OCI-LY1 (cell line): ENCODE measurements around the gene MRPS26.
"Not testable (repeated sequence)": the region's sequence is repeated elsewhere in the genome, so short reads cannot be mapped to it uniquely, and the experiment has no call there.

Experiments
- H2AFZ ChIP-seq: fragments of 200-600 bp; sonication (generic), shearing (Covaris generic); 2 replicates; pipeline ENCODE4 v1.6.0; 2014; ENCODE audit warnings: antibody characterized with exemption, mild to moderate bottlenecking, low read length
- H3F3A ChIP-seq: fragments of 200-600 bp; sonication (generic), shearing (Covaris generic); 2 replicates; pipeline ENCODE4 v1.6.0; 2014; ENCODE audit warnings: mild to moderate bottlenecking, antibody characterized with exemption, low read length, moderate library complexity; ENCODE audit not compliant: insufficient read depth
- H3K27ac ChIP-seq: fragments of 200-600 bp; sonication (generic); 2 replicates; pipeline ENCODE4 v1.5.1; 2014; ENCODE audit warnings: low read length, mixed run types, mild to moderate bottlenecking, low read depth; ENCODE audit not compliant: poor library complexity, severe bottlenecking
- H3K27me3 ChIP-seq: fragments of 200-600 bp; sonication (generic); 2 replicates; pipeline ENCODE4 v1.6.0; 2014; ENCODE audit warnings: antibody characterized with exemption, mild to moderate bottlenecking, low read length, moderate library complexity; ENCODE audit not compliant: insufficient read depth
- H3K36me3 ChIP-seq: fragments of 200-600 bp; sonication (generic); 2 replicates; pipeline ENCODE4 v1.6.1; 2014; ENCODE audit warnings: mild to moderate bottlenecking, antibody characterized with exemption, low read length, moderate library complexity, mixed read lengths; ENCODE audit not compliant: insufficient read depth
- H3K4me1 ChIP-seq: fragments of 200-600 bp; sonication (generic); 2 replicates; pipeline ENCODE4 v1.5.1; 2014; ENCODE audit warnings: mild to moderate bottlenecking, low read length, moderate library complexity; ENCODE audit not compliant: insufficient read depth, severe bottlenecking
- H3K4me2 ChIP-seq: fragments of 200-600 bp; sonication (generic), shearing (Covaris generic); 2 replicates; pipeline ENCODE4 v1.6.1; 2014; ENCODE audit warnings: low read length
- H3K4me3 ChIP-seq: fragments of 200-600 bp; sonication (generic); 2 replicates; pipeline ENCODE4 v1.5.1; 2014; ENCODE audit warnings: low read length, low read depth, mild to moderate bottlenecking, mixed read lengths; ENCODE audit not compliant: poor library complexity, severe bottlenecking
- H3K79me2 ChIP-seq: fragments of 200-600 bp; shearing (Covaris generic); 2 replicates; pipeline ENCODE4 v1.6.1; 2016; ENCODE audit warnings: mixed run types, low read length, mixed read lengths; ENCODE audit not compliant: insufficient read depth
- H3K9ac ChIP-seq: fragments of 200-600 bp; sonication (generic), shearing (Covaris generic); 2 replicates; pipeline ENCODE4 v1.6.1; 2014; ENCODE audit warnings: mild to moderate bottlenecking, low read length, mixed read lengths
- H3K9me2 ChIP-seq: fragments of 200-600 bp; sonication (generic), shearing (Covaris generic); 2 replicates; pipeline ENCODE4 v1.6.1; 2014; ENCODE audit warnings: low read depth, mild to moderate bottlenecking, low read length, mixed read lengths
- H3K9me3 ChIP-seq: fragments of 200-600 bp; shearing (Covaris generic); 2 replicates; pipeline ENCODE4 v1.6.1; 2014; ENCODE audit warnings: low read length, mixed read lengths
- H4K20me1 ChIP-seq: fragments of 200-600 bp; sonication (generic), shearing (Covaris generic); 2 replicates; pipeline ENCODE4 v1.6.0; 2016; ENCODE audit warnings: mild to moderate bottlenecking, low read length; ENCODE audit not compliant: insufficient read depth
- CTCF ChIP-seq: fragments of 200-600 bp; sonication (generic), shearing (Covaris generic); IDR thresholded peaks from 2 replicates; pipeline ENCODE4 v1.5.1; 2017; ENCODE audit warnings: mild to moderate bottlenecking, antibody characterized with exemption, low read length, moderate library complexity, mixed read lengths
- EZH2 ChIP-seq: fragments of 200-600 bp; sonication (generic), shearing (Covaris generic); IDR thresholded peaks from 2 replicates; pipeline ENCODE4 v1.8.0; 2017; ENCODE audit warnings: borderline replicate concordance, mixed run types, mild to moderate bottlenecking, antibody characterized with exemption, low read length, moderate library complexity, mixed read lengths

The MRPS26 gene

DNA sequence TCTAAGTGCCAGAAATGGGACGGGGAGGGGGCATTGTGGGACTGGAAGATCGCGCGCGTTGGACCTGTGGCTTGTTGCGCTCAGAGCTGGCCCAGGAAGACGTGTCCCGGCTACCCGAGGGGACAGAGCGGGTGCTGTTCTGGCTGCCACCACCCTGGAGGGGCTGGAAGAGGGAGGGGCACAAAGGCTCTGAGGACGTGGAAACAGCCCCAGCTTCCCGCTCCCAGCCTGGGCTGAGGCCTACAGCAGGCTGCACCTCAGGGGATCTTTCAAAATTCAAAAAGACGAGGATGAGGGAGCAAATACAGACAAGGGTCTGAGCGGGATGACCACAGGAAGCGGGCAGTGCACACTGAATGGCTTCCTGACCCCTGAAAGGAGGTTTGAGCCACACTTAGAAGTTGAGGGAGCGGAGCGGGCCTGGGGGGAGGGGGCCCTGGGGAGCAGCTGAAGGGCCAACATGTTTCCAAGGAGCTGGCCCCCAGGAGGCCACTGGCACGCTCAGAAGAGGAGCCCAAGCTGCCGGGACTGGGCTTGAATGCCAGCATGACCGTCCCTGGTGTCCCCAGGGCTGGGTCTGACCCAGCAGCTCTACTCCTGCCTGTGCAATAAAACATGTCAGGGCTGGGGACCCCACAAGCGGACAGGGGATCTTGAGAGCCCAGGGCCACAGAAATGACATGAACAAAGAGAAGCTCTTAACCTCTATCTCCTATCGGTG is 26.8 kb downstream of the MRPS26 start:
- H4K20me1 ChIP-seq = no peaks in the 10 kb centered on the region
- no peak overlapping the region for H3K4me2 ChIP-seq
- TF ChIP-seq CTCF (no peak), EZH2 (no peak)
- H3K4me3 ChIP-seq = no peak overlapping the region
- H3K27me3 ChIP-seq = no peaks in the 10 kb centered on the region; the same call in 1 of the 2 replicates
- H3K79me2 ChIP-seq = no peaks in the 10 kb centered on the region
- H3F3A ChIP-seq = no peaks in the 10 kb centered on the region
- no peak overlapping the region for H3K9ac ChIP-seq
- no peak overlapping the region for H3K27ac ChIP-seq
- H3K4me1 ChIP-seq = no peaks in the 10 kb centered on the region
- H3K9me2 ChIP-seq = no peaks in the 10 kb centered on the region
- H3K36me3 ChIP-seq = no peaks in the 10 kb centered on the region
- no peak overlapping the region for H2AFZ ChIP-seq
- H3K9me3 ChIP-seq = no peaks in the 10 kb centered on the region

GRCh38 chr20:3073251-3073643 is 27.4 kb downstream of the MRPS26 start:
- H3K9ac ChIP-seq, H3K4me2 ChIP-seq, H2AFZ ChIP-seq, H3K4me3 ChIP-seq, H3K9me3 ChIP-seq, H3F3A ChIP-seq, H3K27me3 ChIP-seq, H3K27ac ChIP-seq, H3K4me1 ChIP-seq, H3K36me3 ChIP-seq, H3K9me2 ChIP-seq, H4K20me1 ChIP-seq, H3K79me2 ChIP-seq: not testable (repeated sequence)

DNA sequence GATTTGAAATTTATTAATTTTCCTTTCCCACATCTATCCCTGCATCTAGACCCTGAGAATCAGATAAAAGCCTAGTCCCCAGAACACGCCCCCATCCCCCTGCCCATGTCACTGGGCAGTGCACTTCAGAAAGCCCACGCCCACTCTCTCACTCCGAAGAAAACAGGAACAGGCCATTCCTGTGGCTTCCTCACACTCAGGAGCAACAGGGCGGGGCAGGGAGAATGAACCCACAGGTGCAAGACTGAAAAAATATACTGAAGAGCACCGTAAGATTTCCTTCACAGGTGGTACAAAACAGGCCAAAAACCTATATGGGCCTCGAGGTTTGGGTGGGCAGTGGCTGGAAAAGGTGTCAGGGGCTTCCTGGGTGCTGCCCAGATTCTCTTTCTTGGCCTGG is 29.0 kb downstream of the MRPS26 start:
- Histone ChIP-seq H3K79me2 (no peaks in the 10 kb centered on the region), H3K9me2 (no peaks in the 10 kb centered on the region), H3K4me1 (no peaks in the 10 kb centered on the region), H3K4me3 (no peak overlapping the region), H3K27me3 (no peaks in the 10 kb centered on the region; the same call in 1 of the 2 replicates), H2AFZ (no peak overlapping the region), H3K4me2 (no peak overlapping the region), H3K9ac (no peak overlapping the region), H3K36me3 (no peaks in the 10 kb centered on the region), H3K27ac (no peak overlapping the region), H4K20me1 (no peaks in the 10 kb centered on the region), H3K9me3 (no peaks in the 10 kb centered on the region), H3F3A (no peaks in the 10 kb centered on the region)
- TF ChIP-seq EZH2 (no peak), CTCF (no peak)

- not testable (repeated sequence) for H3K79me2 ChIP-seq, H4K20me1 ChIP-seq, H3K4me2 ChIP-seq, H3K27ac ChIP-seq, H3K9ac ChIP-seq, H3K4me3 ChIP-seq, H3K27me3 ChIP-seq, H3K4me1 ChIP-seq, H3K9me3 ChIP-seq, H3K36me3 ChIP-seq, H2AFZ ChIP-seq, H3F3A ChIP-seq, H3K9me2 ChIP-seq
Observed at GRCh38 chr20:3075315-3075714, 29.5 kb downstream of the MRPS26 start.
